ENCODE measurements around the gene FZD7. TPM values are rescaled to one million over a fixed set of nuclear protein-coding genes. Genes with fewer than 3 reads are reported as not detected.

The FZD7 gene
- total RNA-seq, 1 experiment from 2014 or later = 14.6 TPM

DNA sequence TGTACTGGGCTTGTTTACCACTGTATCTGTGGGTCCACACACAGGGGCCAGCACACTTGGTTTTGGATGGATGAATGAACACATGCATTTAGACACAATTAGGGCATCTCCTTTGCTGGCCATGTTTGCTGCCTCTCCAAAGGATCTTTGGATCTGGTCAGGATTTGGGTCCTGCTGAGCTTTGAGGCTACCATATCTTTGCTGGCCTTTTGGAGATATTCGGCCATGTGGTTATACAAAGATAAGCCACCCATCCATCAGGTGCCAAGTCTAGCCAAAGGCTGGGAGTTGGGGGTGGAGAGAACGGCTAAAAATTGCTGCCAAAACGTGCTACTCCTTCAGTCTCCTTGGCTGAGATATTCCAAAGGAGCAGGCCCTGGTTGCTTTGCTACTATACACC lies 18.2 kb upstream of the FZD7 start (continued):
- TF ChIP-seq ZBTB33 (IDR thresholded peaks at IDR 0.05; ENCODE audit: extremely low read depth, insufficient replicate concordance, low read length) (no peak), CBX3 (IDR thresholded peaks at IDR 0.05; ENCODE audit: low read depth) (no peak), ZFX (IDR thresholded peaks at IDR 0.05) (no peak), CTCF (IDR thresholded peaks at IDR 0.05 in 2 of 3, conservative IDR thresholded peaks at IDR 0.05 in 1 of 3; ENCODE audit: borderline replicate concordance in 1 of 3, insufficient read depth in 1 of 3, low read depth in 2 of 3, low read length in 2 of 3) (no peak), FOSL1 (IDR thresholded peaks at IDR 0.05; ENCODE audit: low read depth) (no peak), ELF1 (IDR thresholded peaks at IDR 0.05; ENCODE audit: borderline replicate concordance, low read depth) (no peak), RAD21 (IDR thresholded peaks at IDR 0.05; ENCODE audit: low read depth) (no peak), CEBPB (IDR thresholded peaks at IDR 0.05; ENCODE audit: low read depth) (no peak)
- TF ChIP-seq, protein P1, sequence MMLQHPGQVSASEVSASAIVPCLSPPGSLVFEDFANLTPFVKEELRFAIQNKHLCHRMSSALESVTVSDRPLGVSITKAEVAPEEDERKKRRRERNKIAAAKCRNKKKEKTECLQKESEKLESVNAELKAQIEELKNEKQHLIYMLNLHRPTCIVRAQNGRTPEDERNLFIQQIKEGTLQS (IDR thresholded peaks at IDR 0.05) = no peak

DNA sequence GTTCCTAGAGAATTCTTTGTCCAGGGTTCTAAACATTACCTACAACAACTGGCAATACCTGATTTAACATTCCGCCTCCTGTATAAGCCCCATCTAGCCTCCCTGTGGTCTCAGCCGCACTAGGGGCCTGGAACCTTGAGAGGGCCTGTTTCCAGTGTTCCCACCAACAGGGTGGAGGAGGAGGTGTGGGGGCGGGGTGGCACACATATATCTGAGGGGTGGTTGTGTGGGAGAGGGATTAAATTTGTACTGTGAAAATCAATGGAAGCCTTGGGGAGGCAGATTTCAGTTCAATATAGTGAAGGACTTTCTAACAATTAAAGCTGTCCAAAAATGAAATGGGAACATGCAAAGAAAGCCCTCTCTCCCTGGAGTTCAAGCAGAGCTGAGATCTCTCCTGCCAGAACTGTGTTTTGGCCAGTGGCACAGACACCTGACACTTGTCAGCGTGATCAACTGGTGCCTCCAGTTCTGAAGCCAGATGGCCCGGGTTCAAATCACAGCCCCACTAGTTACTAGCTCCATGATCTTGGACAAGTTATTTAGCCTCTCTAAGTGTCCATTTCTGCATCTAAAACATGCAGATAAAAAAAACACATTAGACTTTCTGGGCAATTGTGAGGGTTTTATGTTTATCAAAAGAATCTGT lies 17.0 kb upstream of the FZD7 start:
- H4K20me1 ChIP-seq (ENCODE audit: insufficient read depth) = no peaks in the 10 kb centered on the region
- H3K27me3 ChIP-seq (ENCODE audit: insufficient read depth, low read length) = no peaks in the 10 kb centered on the region
- no peaks in the 10 kb centered on the region for H3K4me1 ChIP-seq (ENCODE audit: control insufficient read depth in 1 of 2, insufficient read depth in 2 of 2, low read length in 2 of 2)
- no peak overlapping the region for H2AFZ ChIP-seq (ENCODE audit: low read depth, low read length, poor library complexity, severe bottlenecking)
- no peaks in the 10 kb centered on the region for H3K79me2 ChIP-seq (ENCODE audit: insufficient read depth, low read length)
- ChIA-PET CTCF (no interaction called here), POLR2A (no interaction called here), RAD21 (ENCODE audit: low non-redundant PET in 1 of 2, low total read pairs in 2 of 2, uncharacterized antibody in 2 of 2, unreplicated experiment in 2 of 2) (no interaction called here)
- no peak overlapping the region for H3K4me3 ChIP-seq (replicated peaks in 1 of 2; ENCODE audit: low read depth in 1 of 2, low read length in 2 of 2)
- no peak for ATAC-seq
- H3K9ac ChIP-seq (ENCODE audit: low read length) = no peak overlapping the region
- no peak for DNase-seq (ENCODE audit: low read depth, low spot score)
- no peak overlapping the region for H3K27ac ChIP-seq (ENCODE audit: low read depth, low read length)
- no TSS peak for BruUV-seq (replicated peaks)
- no peaks in the 10 kb centered on the region for H3K9me2 ChIP-seq (ENCODE audit: insufficient read depth)
- no peak overlapping the region for H3K4me2 ChIP-seq (ENCODE audit: low read length)
- intact Hi-C loops (cut with micrococcal nuclease) = no loop called here
- H3K9me3 ChIP-seq (ENCODE audit: control insufficient read depth in 1 of 2, insufficient read depth in 1 of 2, low read depth in 1 of 2, low read length in 2 of 2) = no peaks in the 10 kb centered on the region
- H3K36me3 ChIP-seq (ENCODE audit: control insufficient read depth in 1 of 2, insufficient read depth in 2 of 2, low read length in 2 of 2) = no peaks in the 10 kb centered on the region
- TF ChIP-seq SP1 (IDR thresholded peaks at IDR 0.05; ENCODE audit: low read depth) = no peak
- TF ChIP-seq POLR2AphosphoS5 (IDR thresholded peaks at IDR 0.05; ENCODE audit: low read depth, low read length) = no peak
- TF ChIP-seq MAX (IDR thresholded peaks at IDR 0.05) = no peak
- TF ChIP-seq, protein P2, sequence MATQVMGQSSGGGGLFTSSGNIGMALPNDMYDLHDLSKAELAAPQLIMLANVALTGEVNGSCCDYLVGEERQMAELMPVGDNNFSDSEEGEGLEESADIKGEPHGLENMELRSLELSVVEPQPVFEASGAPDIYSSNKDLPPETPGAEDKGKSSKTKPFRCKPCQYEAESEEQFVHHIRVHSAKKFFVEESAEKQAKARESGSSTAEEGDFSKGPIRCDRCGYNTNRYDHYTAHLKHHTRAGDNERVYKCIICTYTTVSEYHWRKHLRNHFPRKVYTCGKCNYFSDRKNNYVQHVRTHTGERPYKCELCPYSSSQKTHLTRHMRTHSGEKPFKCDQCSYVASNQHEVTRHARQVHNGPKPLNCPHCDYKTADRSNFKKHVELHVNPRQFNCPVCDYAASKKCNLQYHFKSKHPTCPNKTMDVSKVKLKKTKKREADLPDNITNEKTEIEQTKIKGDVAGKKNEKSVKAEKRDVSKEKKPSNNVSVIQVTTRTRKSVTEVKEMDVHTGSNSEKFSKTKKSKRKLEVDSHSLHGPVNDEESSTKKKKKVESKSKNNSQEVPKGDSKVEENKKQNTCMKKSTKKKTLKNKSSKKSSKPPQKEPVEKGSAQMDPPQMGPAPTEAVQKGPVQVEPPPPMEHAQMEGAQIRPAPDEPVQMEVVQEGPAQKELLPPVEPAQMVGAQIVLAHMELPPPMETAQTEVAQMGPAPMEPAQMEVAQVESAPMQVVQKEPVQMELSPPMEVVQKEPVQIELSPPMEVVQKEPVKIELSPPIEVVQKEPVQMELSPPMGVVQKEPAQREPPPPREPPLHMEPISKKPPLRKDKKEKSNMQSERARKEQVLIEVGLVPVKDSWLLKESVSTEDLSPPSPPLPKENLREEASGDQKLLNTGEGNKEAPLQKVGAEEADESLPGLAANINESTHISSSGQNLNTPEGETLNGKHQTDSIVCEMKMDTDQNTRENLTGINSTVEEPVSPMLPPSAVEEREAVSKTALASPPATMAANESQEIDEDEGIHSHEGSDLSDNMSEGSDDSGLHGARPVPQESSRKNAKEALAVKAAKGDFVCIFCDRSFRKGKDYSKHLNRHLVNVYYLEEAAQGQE (IDR thresholded peaks at IDR 0.05; ENCODE audit: low read depth) = no peak
- no peak for TF ChIP-seq YY1 (IDR thresholded peaks at IDR 0.05; ENCODE audit: extremely low read depth, insufficient replicate concordance, low read depth, low read length)
- TF ChIP-seq JUND (IDR thresholded peaks at IDR 0.05) = no peak
- no peak for TF ChIP-seq ZBTB33 (IDR thresholded peaks at IDR 0.05; ENCODE audit: extremely low read depth, insufficient replicate concordance, low read length)

Measured in HCT116 (cell line).